ENCODE data around the gene DZIP3.

DNA sequence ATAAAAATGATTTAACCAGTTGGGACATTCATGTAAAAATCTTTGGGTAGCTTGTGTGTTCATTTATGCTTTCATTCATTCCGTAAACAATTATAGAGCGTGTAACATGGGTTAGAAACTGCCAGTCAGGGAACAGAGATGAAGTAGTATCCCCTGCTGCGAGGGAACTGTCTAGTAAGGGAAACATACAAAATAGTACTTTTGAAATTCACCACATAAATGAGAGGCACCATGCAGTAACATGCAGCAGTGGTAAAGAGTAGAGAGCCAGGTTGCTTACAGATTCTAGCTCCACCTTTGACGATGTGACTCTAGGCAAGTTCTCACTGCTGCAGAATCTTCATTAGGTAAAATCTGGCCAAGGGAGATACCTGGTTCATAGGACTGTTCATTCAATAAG is 938 bp downstream of the DZIP3 start:
- no peak for TF ChIP-seq ZNF274 (IDR thresholded peaks at IDR 0.05; ENCODE audit: low read depth, low read length)
- no peak for TF ChIP-seq YY1 (IDR thresholded peaks at IDR 0.05; ENCODE audit: insufficient read depth, insufficient read length)

Measured in NT2/D1 (cell line).